IMR-90 (cell line): ENCODE results near the gene SLC17A9.

ENCODE experiments used
- CHD1 ChIP-seq: IDR thresholded peaks from 2 replicates; pipeline ENCODE4 v1.6.1; 2012; ENCODE audit warnings: low read depth, low read length, improper control_type of control experiment
- TF ChIP-seq, protein P1 (sequence below): conservative IDR thresholded peaks from 2 replicates; pipeline ENCODE4 v1.5.1; 2012; ENCODE audit warnings: mild to moderate bottlenecking, low read depth, low read length, improper control_type of control experiment
- TF ChIP-seq, protein P2 (sequence below): fragments of 150-350 bp; IDR thresholded peaks from 2 replicates; pipeline ENCODE4 v1.6.1; 2017; ENCODE audit warnings: mild to moderate bottlenecking, antibody characterized with exemption, low read length, low read depth

DNA sequence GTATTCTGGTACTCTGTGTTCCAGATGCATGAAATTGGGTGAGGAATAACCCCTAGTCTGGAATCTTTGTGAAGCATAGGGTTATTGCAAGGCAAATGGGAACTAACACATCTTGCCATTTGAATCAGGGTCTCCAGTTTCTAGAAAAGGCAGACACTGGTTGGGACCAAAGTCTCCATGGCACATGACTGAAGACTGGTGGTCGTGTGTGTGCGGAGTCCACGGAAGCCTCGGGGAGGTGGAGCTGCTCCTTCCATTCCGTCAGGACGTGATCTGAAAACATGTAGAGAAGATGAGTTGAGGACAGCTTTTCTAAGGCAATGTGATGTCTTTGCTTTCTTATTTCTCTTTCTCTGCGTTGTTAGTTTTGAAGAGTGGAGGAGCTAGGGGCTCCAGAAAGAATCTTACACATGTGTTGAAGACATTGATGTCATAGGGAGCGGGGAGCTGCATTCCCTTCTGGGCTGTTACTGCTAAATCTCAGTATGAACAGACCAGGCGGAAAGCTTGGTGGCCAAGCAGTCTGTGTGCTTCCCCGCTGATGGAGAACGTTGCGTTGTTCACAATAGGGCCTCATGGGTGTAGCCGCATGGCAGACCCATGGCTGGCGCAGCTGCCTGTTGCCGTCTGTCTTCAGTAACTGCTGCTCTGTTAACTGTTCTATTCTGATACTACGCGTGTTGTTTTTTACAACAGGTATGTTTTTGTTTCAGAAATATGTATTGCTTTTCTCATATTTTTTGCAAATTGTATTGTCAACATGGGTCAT lies 4.8 kb upstream of the SLC17A9 start:
- TF ChIP-seq, protein P1, sequence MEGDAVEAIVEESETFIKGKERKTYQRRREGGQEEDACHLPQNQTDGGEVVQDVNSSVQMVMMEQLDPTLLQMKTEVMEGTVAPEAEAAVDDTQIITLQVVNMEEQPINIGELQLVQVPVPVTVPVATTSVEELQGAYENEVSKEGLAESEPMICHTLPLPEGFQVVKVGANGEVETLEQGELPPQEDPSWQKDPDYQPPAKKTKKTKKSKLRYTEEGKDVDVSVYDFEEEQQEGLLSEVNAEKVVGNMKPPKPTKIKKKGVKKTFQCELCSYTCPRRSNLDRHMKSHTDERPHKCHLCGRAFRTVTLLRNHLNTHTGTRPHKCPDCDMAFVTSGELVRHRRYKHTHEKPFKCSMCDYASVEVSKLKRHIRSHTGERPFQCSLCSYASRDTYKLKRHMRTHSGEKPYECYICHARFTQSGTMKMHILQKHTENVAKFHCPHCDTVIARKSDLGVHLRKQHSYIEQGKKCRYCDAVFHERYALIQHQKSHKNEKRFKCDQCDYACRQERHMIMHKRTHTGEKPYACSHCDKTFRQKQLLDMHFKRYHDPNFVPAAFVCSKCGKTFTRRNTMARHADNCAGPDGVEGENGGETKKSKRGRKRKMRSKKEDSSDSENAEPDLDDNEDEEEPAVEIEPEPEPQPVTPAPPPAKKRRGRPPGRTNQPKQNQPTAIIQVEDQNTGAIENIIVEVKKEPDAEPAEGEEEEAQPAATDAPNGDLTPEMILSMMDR = no peak
- no peak for TF ChIP-seq CHD1
- TF ChIP-seq, protein P2, sequence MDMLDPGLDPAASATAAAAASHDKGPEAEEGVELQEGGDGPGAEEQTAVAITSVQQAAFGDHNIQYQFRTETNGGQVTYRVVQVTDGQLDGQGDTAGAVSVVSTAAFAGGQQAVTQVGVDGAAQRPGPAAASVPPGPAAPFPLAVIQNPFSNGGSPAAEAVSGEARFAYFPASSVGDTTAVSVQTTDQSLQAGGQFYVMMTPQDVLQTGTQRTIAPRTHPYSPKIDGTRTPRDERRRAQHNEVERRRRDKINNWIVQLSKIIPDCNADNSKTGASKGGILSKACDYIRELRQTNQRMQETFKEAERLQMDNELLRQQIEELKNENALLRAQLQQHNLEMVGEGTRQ = no peak
